Measurements from ENCODE around the gene RFNG.

- no peak for TF ChIP-seq CTCF (IDR thresholded peaks at IDR 0.05 in 2 of 3, conservative IDR thresholded peaks at IDR 0.05 in 1 of 3; ENCODE audit: control insufficient read depth in 2 of 3, extremely low read depth in 1 of 3, insufficient read depth in 1 of 3, low read depth in 3 of 3, low read length in 3 of 3)
- no peak for TF ChIP-seq SIN3A (IDR thresholded peaks at IDR 0.05; ENCODE audit: low read depth, low read length)
- TF ChIP-seq PBX3 (IDR thresholded peaks at IDR 0.05; ENCODE audit: insufficient replicate concordance, low read depth, low read length) = no peak
- TF ChIP-seq E2F8 (IDR thresholded peaks at IDR 0.05; ENCODE audit: low read depth, partially characterized antibody) = no peak
- no peak for TF ChIP-seq ZNF592 (IDR thresholded peaks at IDR 0.05)
- peak; percentile 64 for TF ChIP-seq POLR2A (IDR thresholded peaks at IDR 0.05; ENCODE audit: low read depth, low read length)
- no peak for TF ChIP-seq MAX (IDR thresholded peaks at IDR 0.05; ENCODE audit: low read depth, low read length)
- no peak for TF ChIP-seq TCF12 (IDR thresholded peaks at IDR 0.05; ENCODE audit: low read depth, low read length)
- TF ChIP-seq E2F4 (IDR thresholded peaks at IDR 0.05; ENCODE audit: low read depth, low read length) = no peak
- TF ChIP-seq ELK1 (IDR thresholded peaks at IDR 0.05; ENCODE audit: low read depth, low read length) = no peak
- no peak for TF ChIP-seq SIX5 (IDR thresholded peaks at IDR 0.05; ENCODE audit: low read depth, low read length, severe bottlenecking)
- no peak for TF ChIP-seq NRF1 (conservative IDR thresholded peaks at IDR 0.05; ENCODE audit: low read depth, low read length)
- TF ChIP-seq STAT3 (IDR thresholded peaks at IDR 0.05; ENCODE audit: low read depth, low read length) = no peak
- TF ChIP-seq IRF3 (IDR thresholded peaks at IDR 0.05) = no peak
Measured at GRCh38 chr17:82061047-82061925, 9.7 kb upstream of the RFNG start.
